Measurements from ENCODE around the gene LTBP2.
"Not testable (repeated sequence)": the region's sequence is repeated elsewhere in the genome, so short reads cannot be mapped to it uniquely, and the experiment has no call there.

LTBP2 gene

DNA sequence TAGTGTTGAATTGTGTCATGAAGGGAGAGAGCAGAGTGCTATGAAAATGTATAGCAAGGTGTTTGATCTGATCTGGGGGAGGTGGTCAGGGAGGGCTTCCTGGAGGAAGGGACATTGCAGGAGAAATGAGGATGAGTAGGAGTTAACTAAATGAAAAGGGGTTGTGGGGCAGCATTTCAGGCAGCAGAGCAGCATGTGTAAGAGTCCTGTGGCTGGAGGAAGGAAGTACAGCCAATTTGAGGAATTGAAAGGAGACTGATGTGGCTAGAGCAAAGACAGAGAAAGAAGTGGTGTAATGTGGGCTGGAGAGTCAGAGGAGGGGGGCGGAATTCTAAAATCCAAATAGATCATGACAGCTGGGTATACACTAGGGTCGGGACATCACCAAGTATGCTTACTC, 139.4 kb downstream of the LTBP2 start:
- DNase-seq = no peak

- DNase-seq = no peak
Measured at GRCh38 chr14:74469548-74470518, 142.2 kb downstream of the LTBP2 start.

GRCh38 chr14:74468513-74468912, 143.5 kb downstream of the LTBP2 start:
- DNase-seq = no peak

DNA sequence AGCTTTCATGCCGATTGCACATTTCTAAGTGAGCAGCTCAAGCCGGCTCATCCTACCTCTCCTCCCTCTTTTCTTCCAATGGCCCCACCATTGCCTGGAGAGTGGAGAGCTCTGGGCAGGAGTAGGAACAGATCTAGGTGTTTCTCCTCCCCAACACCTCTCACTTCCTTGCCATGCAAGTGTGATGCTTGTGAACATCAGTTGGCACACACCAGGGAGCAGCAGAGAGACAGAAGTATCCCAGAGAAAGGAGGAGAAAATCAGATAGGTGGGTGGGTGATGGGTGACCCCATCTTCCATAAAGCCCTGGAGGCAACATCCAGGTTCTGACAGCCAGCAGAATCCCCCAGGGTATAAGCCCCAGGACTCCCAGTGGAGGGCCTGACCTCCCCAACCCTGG, 146.7 kb downstream of the LTBP2 start:
- no peak for DNase-seq

DNA sequence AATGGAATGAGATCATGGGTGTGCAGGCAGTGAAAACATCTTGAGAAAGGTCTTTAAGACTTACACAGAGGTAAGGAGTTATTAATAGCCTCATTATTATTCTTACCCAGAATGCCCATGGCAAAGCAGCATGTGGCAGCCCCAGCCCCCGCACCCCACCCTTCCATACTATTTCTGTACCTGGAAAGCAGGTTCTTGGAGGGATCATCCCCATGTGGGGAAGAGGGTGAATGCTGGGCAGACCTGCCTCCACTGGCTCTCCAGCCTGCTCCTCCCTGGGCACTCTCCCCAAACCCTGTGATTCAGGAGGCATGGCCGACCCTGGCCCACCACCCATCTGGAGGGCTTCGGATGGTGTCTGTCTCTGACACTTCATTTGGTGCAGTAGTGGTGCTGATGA, 147.3 kb downstream of the LTBP2 start:
- DNase-seq = no peak

DNA sequence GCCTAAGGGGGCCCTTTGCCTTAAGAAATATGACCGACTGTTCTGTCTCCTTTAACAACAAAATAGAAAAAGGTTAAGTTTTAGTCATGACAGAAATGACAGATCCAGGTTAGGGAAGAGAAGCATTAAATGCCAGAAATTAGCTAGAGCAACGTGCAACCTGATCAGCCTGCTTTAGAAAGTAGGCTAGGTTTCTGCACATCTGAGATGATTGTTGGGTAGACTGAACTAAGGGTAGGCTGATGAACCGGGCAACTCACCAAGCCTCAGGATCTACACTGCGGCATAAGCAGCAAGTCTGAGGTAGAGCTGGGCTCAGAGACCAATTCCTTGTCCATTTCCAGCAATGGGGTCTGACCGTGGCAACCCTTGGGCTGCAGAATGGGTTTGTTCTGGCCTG, 148.3 kb downstream of the LTBP2 start:
- DNase-seq = no peak

- no peak for DNase-seq
Measured at GRCh38 chr14:74462993-74463392, 149.0 kb downstream of the LTBP2 start.

DNA sequence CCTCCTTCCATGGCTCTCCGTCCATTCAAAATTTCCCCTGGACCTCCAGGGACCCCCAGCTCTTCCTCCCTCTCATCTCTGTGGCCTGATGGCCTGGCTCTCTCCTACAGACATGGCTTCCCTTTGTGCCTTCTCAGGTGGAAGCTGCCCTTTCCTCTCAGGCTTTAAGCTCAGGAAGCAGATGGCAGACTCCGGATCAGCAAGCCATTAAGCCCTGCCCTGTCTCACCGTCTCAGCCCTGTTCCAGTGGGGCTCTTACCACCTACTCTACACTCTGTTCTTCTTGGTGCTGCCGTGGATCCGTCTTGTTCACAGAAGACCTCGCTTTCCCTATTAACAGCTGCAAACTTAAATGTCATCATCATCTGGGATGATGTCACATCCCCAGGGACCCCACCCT, 152.1 kb downstream of the LTBP2 start:
- DNase-seq = no peak

DNA sequence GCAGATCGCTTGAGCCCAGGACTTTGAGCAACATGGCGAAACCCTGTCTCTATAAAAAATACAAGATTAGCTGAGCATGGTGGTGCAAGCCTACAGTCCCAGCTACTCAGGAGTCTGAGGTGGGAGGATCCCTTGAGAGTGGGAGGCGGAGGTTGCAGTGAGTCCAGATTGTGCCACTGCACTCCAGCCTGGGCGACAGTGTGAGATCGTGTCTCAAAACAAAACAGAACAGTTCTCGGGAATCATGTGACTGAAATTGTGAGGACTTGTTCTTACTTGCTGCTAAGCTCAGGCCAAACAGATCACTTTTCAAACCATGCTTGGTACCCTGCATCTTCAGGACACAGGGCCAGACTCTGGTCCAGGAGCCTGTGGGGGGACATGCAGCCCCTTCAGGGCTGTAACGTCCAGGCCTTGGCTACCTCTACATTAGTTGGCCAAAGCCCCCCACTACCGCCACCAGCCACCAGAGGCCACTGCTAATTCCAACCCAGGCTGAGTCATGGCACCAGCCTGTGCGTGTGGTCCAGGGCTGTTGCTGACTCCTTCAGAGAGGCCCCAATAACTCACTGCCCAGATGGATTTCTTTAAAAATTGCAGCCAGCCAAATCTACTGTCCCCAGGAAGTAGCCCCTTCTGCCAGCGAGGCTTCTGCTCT, 152.6 kb downstream of the LTBP2 start:
- no peak for DNase-seq

DNA sequence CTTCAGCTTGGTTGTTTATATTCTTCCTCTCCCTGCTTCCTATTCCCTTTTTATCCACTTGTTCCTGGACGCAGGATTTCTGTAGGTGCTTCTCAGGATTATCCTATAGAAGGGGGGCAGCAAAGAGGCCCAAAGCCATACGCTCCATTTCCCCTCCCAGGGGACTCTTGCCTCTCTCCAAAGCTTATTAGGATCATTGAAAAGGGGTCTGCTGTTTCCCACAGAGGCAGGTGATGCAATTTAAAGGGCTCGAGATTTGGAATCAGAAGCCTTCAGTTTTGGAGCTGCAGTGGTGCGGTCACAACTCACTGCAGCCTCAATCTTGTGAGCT, 154.5 kb downstream of the LTBP2 start:
- no peak for DNase-seq

DNA sequence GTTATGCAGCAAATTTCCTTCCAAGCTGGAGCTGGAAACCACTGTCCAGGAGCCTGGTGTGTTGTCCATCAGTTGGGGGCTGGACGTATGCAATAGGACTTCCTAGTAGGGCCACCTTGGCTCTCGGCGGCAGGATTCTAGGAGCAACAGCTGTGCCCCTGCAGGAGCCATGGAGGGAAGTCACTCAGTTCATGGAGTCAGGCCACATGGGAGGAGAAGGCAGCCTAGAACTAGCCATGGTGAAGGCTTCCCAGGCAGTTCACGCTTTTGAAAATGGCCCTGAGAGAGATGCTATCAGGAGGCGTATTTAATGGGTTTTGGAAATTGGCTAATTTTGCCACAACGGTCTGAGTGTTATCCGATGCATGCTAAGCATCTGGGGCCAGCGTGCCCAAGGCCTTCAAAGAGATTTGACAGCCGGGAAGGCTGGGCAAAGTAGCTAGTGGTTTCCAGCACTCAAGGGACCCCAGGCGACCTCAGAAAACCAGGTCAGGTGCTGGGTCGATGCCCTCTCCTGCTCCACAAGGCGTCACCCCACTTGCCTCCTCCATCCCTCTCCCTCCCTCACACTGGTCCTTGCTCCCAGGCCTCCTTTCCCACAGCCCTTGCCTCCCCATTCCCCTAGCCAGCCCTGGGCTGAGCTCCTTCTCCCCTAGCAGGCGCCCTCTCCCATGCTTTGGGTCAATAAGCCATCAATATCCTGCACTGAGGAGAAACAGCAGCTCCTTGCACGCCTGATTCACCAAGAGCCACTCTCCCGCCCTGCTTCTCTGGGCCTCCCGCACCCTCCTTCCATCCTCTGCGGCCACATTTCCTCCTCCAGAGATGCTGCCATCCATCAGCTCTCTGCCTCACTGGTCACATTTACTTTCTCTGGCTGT, 155.1 kb downstream of the LTBP2 start:
- no peak for DNase-seq

GRCh38 chr14:74454397-74454796, 157.6 kb downstream of the LTBP2 start:
- not testable (repeated sequence) for DNase-seq

Data from NCI-H2107 (cell line).